ENCODE results near the gene ATP2A1.

The ATP2A1 gene

DNA sequence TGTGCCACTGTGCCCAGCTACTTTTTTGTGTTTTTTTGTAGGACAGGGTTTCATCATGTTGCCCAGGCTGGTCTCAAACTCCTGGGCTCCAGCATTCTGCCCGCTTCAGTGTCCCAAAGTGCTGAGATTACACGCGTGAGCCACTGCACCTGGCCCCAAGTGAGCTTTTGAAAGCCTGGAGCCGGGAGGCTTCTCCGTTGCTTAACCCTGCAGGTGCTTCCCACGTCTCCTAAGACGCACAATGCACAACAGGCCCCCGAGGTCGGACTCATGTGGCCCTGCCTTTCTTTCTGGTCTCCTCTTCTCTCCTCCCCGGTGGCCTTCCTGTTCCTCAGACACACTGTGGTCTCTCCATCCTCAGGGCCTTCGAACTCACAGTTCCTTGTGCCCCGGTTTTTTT is 34.3 kb downstream of the ATP2A1 start:
- TF ChIP-seq, protein P1, sequence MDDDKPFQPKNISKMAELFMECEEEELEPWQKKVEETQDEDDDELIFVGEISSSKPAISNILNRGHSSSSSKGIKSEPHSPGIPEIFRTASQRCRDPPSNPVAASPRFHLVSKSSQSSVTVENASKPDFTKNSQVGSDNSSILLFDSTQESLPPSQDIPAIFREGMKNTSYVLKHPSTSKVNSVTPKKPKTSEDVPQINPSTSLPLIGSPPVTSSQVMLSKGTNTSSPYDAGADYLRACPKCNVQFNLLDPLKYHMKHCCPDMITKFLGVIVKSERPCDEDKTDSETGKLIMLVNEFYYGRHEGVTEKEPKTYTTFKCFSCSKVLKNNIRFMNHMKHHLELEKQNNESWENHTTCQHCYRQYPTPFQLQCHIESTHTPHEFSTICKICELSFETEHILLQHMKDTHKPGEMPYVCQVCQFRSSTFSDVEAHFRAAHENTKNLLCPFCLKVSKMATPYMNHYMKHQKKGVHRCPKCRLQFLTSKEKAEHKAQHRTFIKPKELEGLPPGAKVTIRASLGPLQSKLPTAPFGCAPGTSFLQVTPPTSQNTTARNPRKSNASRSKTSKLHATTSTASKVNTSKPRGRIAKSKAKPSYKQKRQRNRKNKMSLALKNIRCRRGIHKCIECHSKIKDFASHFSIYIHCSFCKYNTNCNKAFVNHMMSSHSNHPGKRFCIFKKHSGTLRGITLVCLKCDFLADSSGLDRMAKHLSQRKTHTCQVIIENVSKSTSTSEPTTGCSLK (tag by site-specific recombination; IDR thresholded peaks at IDR 0.05): no peak
- no peak for TF ChIP-seq ZNF768 (tag by site-specific recombination; IDR thresholded peaks at IDR 0.05)
- TF ChIP-seq, protein P2, sequence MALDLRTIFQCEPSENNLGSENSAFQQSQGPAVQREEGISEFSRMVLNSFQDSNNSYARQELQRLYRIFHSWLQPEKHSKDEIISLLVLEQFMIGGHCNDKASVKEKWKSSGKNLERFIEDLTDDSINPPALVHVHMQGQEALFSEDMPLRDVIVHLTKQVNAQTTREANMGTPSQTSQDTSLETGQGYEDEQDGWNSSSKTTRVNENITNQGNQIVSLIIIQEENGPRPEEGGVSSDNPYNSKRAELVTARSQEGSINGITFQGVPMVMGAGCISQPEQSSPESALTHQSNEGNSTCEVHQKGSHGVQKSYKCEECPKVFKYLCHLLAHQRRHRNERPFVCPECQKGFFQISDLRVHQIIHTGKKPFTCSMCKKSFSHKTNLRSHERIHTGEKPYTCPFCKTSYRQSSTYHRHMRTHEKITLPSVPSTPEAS (tag by site-specific recombination; IDR thresholded peaks at IDR 0.05): no peak
- TF ChIP-seq OVOL3 (tag by site-specific recombination; IDR thresholded peaks at IDR 0.05): no peak
- TF ChIP-seq ZSCAN23 (tag by site-specific recombination; IDR thresholded peaks at IDR 0.05): no peak
- TF ChIP-seq, protein P3, sequence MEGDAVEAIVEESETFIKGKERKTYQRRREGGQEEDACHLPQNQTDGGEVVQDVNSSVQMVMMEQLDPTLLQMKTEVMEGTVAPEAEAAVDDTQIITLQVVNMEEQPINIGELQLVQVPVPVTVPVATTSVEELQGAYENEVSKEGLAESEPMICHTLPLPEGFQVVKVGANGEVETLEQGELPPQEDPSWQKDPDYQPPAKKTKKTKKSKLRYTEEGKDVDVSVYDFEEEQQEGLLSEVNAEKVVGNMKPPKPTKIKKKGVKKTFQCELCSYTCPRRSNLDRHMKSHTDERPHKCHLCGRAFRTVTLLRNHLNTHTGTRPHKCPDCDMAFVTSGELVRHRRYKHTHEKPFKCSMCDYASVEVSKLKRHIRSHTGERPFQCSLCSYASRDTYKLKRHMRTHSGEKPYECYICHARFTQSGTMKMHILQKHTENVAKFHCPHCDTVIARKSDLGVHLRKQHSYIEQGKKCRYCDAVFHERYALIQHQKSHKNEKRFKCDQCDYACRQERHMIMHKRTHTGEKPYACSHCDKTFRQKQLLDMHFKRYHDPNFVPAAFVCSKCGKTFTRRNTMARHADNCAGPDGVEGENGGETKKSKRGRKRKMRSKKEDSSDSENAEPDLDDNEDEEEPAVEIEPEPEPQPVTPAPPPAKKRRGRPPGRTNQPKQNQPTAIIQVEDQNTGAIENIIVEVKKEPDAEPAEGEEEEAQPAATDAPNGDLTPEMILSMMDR (tag by site-specific recombination; IDR thresholded peaks at IDR 0.05): no peak
- no peak for TF ChIP-seq ZNF560 (tag by site-specific recombination; IDR thresholded peaks at IDR 0.05; ENCODE audit: borderline replicate concordance)
- TF ChIP-seq ZNF10 (tag by site-specific recombination; IDR thresholded peaks at IDR 0.05): no peak
- TF ChIP-seq ZNF600 (tag by site-specific recombination; IDR thresholded peaks at IDR 0.05): no peak
- TF ChIP-seq ZNF404 (tag by site-specific recombination; IDR thresholded peaks at IDR 0.05): no peak
- TF ChIP-seq ZNF544 (tag by site-specific recombination; IDR thresholded peaks at IDR 0.05): no peak
- TF ChIP-seq, protein P4, sequence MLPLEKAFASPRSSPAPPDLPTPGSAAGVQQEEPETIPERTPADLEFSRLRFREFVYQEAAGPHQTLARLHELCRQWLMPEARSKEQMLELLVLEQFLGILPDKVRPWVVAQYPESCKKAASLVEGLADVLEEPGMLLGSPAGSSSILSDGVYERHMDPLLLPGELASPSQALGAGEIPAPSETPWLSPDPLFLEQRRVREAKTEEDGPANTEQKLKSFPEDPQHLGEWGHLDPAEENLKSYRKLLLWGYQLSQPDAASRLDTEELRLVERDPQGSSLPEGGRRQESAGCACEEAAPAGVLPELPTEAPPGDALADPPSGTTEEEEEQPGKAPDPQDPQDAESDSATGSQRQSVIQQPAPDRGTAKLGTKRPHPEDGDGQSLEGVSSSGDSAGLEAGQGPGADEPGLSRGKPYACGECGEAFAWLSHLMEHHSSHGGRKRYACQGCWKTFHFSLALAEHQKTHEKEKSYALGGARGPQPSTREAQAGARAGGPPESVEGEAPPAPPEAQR (tag by site-specific recombination; IDR thresholded peaks at IDR 0.05): no peak
- no peak for TF ChIP-seq ZBTB17 (tag by site-specific recombination; IDR thresholded peaks at IDR 0.05)
- no peak for TF ChIP-seq ZBTB21 (tag by site-specific recombination; IDR thresholded peaks at IDR 0.05)
- no peak for TF ChIP-seq ZNF830 (tag by site-specific recombination; IDR thresholded peaks at IDR 0.05; ENCODE audit: low read depth)
- TF ChIP-seq, protein P5, sequence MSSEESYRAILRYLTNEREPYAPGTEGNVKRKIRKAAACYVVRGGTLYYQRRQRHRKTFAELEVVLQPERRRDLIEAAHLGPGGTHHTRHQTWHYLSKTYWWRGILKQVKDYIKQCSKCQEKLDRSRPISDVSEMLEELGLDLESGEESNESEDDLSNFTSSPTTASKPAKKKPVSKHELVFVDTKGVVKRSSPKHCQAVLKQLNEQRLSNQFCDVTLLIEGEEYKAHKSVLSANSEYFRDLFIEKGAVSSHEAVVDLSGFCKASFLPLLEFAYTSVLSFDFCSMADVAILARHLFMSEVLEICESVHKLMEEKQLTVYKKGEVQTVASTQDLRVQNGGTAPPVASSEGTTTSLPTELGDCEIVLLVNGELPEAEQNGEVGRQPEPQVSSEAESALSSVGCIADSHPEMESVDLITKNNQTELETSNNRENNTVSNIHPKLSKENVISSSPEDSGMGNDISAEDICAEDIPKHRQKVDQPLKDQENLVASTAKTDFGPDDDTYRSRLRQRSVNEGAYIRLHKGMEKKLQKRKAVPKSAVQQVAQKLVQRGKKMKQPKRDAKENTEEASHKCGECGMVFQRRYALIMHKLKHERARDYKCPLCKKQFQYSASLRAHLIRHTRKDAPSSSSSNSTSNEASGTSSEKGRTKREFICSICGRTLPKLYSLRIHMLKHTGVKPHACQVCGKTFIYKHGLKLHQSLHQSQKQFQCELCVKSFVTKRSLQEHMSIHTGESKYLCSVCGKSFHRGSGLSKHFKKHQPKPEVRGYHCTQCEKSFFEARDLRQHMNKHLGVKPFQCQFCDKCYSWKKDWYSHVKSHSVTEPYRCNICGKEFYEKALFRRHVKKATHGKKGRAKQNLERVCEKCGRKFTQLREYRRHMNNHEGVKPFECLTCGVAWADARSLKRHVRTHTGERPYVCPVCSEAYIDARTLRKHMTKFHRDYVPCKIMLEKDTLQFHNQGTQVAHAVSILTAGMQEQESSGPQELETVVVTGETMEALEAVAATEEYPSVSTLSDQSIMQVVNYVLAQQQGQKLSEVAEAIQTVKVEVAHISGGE (tag by site-specific recombination; conservative IDR thresholded peaks at IDR 0.05; ENCODE audit: low read depth): no peak
- peaks cover 0 to 13% of the 10 kb centered on the region in 2 experiments; a peak in 2 of 3 replicates for H3K36me3 ChIP-seq (ENCODE audit: control insufficient read depth in 2 of 2, insufficient read depth in 1 of 2, low read length in 2 of 2)
- no peaks in the 10 kb centered on the region for H3K9me3 ChIP-seq (ENCODE audit: control insufficient read depth, insufficient read depth, low read depth, low read length)
- POLR2A ChIA-PET: interaction anchor here (1.8 kb wide), 1 partner anchor 13 kb away, joined by 10 read pairs; the partner anchor contains the start of gene RABEP2
- H3K4me1 ChIP-seq (ENCODE audit: control insufficient read depth, insufficient read depth, low read length): no peaks in the 10 kb centered on the region
- no peak overlapping the region for H3K27ac ChIP-seq (ENCODE audit: extremely low read depth, low read depth, low read length)
- CTCF ChIA-PET: interaction anchor here (1.0 kb wide), 1 partner anchor 33 kb away, joined by 3 read pairs; no protein-coding TSS in a partner anchor
- no peak overlapping the region for H3K4me3 ChIP-seq (ENCODE audit: low read depth, low read length)
